Ovary (tissue), 1 donor: ENCODE data around the gene DSCAM.

Source experiments
- EP300 ChIP-seq: sonication (generic); formaldehyde crosslinking; IDR thresholded peaks from one replicate; pipeline ENCODE4 v1.6.1; 2017; ENCODE audit warnings: antibody characterized with exemption
- POLR2A ChIP-seq: fragments of 450-650 bp; IDR thresholded peaks from one replicate; pipeline ENCODE4 v1.6.1; 2017; ENCODE audit warnings: antibody characterized with exemption, mild to moderate bottlenecking, moderate library complexity

DNA sequence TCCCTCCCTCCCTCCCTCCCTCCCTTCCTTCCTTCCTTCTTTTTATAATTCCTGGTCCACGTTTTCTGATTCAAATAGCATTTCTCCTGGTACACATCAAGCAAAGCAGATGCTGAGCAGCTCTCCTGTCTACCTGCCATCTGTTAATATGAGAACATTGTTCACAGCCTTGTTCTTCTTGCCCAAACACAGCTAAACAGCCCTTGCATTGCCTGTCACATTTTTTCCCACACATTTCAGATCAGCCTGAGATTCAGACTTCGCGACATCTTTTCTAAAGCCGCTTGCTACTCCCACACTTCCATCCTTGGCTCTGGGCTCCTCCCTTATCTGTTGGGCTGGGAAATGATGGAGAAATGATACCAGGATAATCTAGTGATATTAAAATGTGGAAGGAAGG lies 779.2 kb downstream of the DSCAM start:
- TF ChIP-seq POLR2A = no peak
- no peak for TF ChIP-seq EP300
